LHCN-M2 (cell line): ENCODE results near the gene ZDHHC21. TPM values are rescaled to one million over a fixed set of nuclear protein-coding genes. Genes with fewer than 3 reads are reported as not detected.

Source experiments
- DNase-seq: peaks from one replicate; pipeline ENCODE4 v3.0.0-alpha.2; 2012; ENCODE audit warnings: low read depth
- polyA plus RNA-seq: library from polyadenylated mRNA; unstranded; fragments of >200 nt; gene quantifications from one replicate; pipeline ENCODE4 v1.2.1, GENCODE V29; 2012; ENCODE audit warnings: missing spikeins
- total RNA-seq: library from RNA; depleted of rRNA; stranded (reverse); fragments of >200 nt; gene quantifications from 2 replicates; pipeline ENCODE4 v1.2.3, GENCODE V29; 2014; rRNA removed

ZDHHC21 gene
- total RNA-seq = 4.2 and 5.3 TPM in 2 replicates
- 1.4 TPM for polyA plus RNA-seq

GRCh38 chr9:14693251-14693861 is at the start of gene ZDHHC21:
TSS of gene ZDHHC21 (minus strand) at chr9:14693432. CDS start at chr9:14674340, 19,092 bp downstream.
- peak; percentile 53 for DNase-seq

GRCh38 chr9:14741369-14741768 is 48.1 kb upstream of the ZDHHC21 start:
- no peak for DNase-seq

- DNase-seq = no peak
Measured at GRCh38 chr9:14733133-14733532, 39.9 kb upstream of the ZDHHC21 start.

GRCh38 chr9:14731294-14731981 is 38.2 kb upstream of the ZDHHC21 start:
- no peak for DNase-seq

- no peak for DNase-seq
Measured at GRCh38 chr9:14730461-14730898, 37.2 kb upstream of the ZDHHC21 start.

GRCh38 chr9:14723301-14723700 is 30.1 kb upstream of the ZDHHC21 start:
- DNase-seq = no peak

- DNase-seq = no peak
Measured at GRCh38 chr9:14722391-14723035, 29.3 kb upstream of the ZDHHC21 start, which contains the start of gene CER1. TSS of gene CER1 (minus strand) at chr9:14722733. CDS start at chr9:14722672, 61 bp downstream.

- DNase-seq = no peak
Measured at GRCh38 chr9:14719231-14719923, 26.1 kb upstream of the ZDHHC21 start.

- no peak for DNase-seq
Measured at GRCh38 chr9:14715102-14715501, 21.9 kb upstream of the ZDHHC21 start.

- DNase-seq = no peak
Measured at GRCh38 chr9:14713187-14713767, 20.0 kb upstream of the ZDHHC21 start.

- DNase-seq = peak; percentile 16
Measured at GRCh38 chr9:14710804-14711203, 17.6 kb upstream of the ZDHHC21 start.

- DNase-seq = no peak
Measured at GRCh38 chr9:14706530-14707140, 13.4 kb upstream of the ZDHHC21 start.

GRCh38 chr9:14705079-14705478 is 11.8 kb upstream of the ZDHHC21 start:
- DNase-seq = no peak

- DNase-seq = no peak
Measured at GRCh38 chr9:14704281-14704680, 11.0 kb upstream of the ZDHHC21 start.

GRCh38 chr9:14702200-14702720 is 9.0 kb upstream of the ZDHHC21 start:
- no peak for DNase-seq

- DNase-seq = peak; percentile 1
Measured at GRCh38 chr9:14692470-14693250, 572 bp downstream of the ZDHHC21 start.

GRCh38 chr9:14690948-14691730 is 2.1 kb downstream of the ZDHHC21 start:
- no peak for DNase-seq

GRCh38 chr9:14687042-14687719 is 6.1 kb downstream of the ZDHHC21 start:
- DNase-seq = peak; percentile 90

GRCh38 chr9:14686168-14686567 is 7.1 kb downstream of the ZDHHC21 start:
- no peak for DNase-seq
